ENCODE results near the gene UBE2B. TPM values are rescaled to one million over a fixed set of nuclear protein-coding genes. Genes with fewer than 3 reads are reported as not detected.
A peak's percentile ranks its signal among the peaks of the same experiment; 100 is the strongest.
"Not testable (repeated sequence)": the region's sequence is repeated elsewhere in the genome, so short reads cannot be mapped to it uniquely, and the experiment has no call there.

Gene UBE2B
- total RNA-seq, 1 experiment from 2014 or later, result 53.3 TPM

GRCh38 chr5:134417707-134418106, 46.3 kb downstream of the UBE2B start:
- Histone ChIP-seq H3K4me1 (no peaks in the 10 kb centered on the region; the same call in 1 of the 2 replicates), H3K27me3 (no peaks in the 10 kb centered on the region), H3K27ac (no peak overlapping the region), H3K4me3 (no peak overlapping the region), H3K36me3 (no peaks in the 10 kb centered on the region), H3K9me3 (replicated peaks) (no peaks in the 10 kb centered on the region)
- no peak for DNase-seq

- no peak overlapping the region for H3K4me3 ChIP-seq
- DNase-seq, result no peak
- H3K36me3 ChIP-seq, result no peaks in the 10 kb centered on the region
- H3K9me3 ChIP-seq (replicated peaks), result no peaks in the 10 kb centered on the region
- no peaks in the 10 kb centered on the region for H3K27me3 ChIP-seq
- no peak overlapping the region for H3K27ac ChIP-seq
- H3K4me1 ChIP-seq, result no peaks in the 10 kb centered on the region
These were observed 47.6 kb downstream of the UBE2B start for GRCh38 chr5:134418958-134419357.

- no peak for DNase-seq
- no peak overlapping the region for H3K27ac ChIP-seq
- H3K4me1 ChIP-seq, result no peaks in the 10 kb centered on the region
- no peaks in the 10 kb centered on the region for H3K36me3 ChIP-seq
- H3K27me3 ChIP-seq, result no peaks in the 10 kb centered on the region
- H3K4me3 ChIP-seq, result no peak overlapping the region
- H3K9me3 ChIP-seq (replicated peaks), result no peaks in the 10 kb centered on the region
These were observed 49.0 kb downstream of the UBE2B start for GRCh38 chr5:134420343-134420742.

GRCh38 chr5:134421038-134421437, 49.7 kb downstream of the UBE2B start:
- H3K27ac ChIP-seq; H3K36me3 ChIP-seq; H3K4me1 ChIP-seq; DNase-seq; H3K4me3 ChIP-seq; H3K9me3 ChIP-seq (replicated peaks); H3K27me3 ChIP-seq: not testable (repeated sequence)

DNA sequence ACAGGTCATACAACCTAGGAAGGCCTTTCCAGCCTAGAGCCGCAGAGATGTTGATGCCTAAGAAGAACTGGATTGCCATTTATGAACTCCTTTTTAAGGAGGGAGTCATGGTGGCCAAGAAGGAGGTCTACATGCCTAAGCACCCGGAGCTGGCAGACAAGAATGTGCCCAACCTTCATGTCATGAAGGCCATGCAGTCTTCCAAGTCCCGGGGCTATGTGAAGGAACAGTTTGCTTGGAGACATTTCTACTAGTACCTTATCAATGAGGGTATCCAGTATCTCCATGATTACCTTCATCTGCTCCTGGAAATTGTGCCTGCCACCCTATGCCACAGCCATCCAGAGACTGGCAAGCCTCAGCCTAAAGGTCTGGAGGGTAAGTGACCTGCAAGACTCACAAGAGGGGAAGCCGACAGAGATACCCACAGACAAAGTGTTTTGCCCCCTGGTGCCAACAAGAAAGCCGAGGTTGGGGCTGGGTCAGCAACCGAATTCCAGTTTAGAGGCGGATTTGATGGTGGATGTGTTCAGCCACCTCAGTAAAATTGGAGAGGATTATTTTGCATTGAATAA, 51.5 kb downstream of the UBE2B start:
- no peaks in the 10 kb centered on the region for H3K4me1 ChIP-seq
- H3K27ac ChIP-seq, result no peak overlapping the region
- no peak overlapping the region for H3K4me3 ChIP-seq
- no peaks in the 10 kb centered on the region for H3K36me3 ChIP-seq
- peaks cover 3% of the 10 kb centered on the region; the same call in 1 of the 2 replicates for H3K27me3 ChIP-seq
- DNase-seq, result no peak
- H3K9me3 ChIP-seq (replicated peaks), result no peaks in the 10 kb centered on the region

- no peak for DNase-seq
- Histone ChIP-seq H3K36me3 (no peaks in the 10 kb centered on the region), H3K9me3 (replicated peaks) (no peaks in the 10 kb centered on the region), H3K4me3 (no peak overlapping the region), H3K27ac (no peak overlapping the region), H3K27me3 (peaks cover 6% of the 10 kb centered on the region), H3K4me1 (no peaks in the 10 kb centered on the region)
These were observed 52.0 kb downstream of the UBE2B start for GRCh38 chr5:134423376-134423775.

DNA sequence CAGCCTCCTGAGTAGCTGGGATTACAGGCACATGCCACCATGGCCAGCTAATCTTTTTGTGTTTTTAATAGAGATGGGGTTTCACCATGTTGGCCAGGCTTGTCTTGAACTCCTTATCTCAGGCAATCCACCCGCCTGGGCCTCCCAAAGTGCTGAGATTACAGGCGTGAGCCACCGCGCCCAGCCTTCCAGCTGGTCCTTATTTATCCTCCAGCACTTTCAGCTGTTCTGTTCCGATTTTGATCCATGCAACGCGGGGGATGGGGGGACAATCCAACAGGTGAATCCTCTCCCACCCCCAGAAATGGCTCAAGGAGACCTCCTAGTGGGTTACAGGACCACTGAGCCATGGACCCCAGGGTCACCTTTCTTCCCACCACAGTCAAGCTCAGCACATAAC, 55.0 kb downstream of the UBE2B start:
- H3K4me3 ChIP-seq, result no peak overlapping the region

DNA sequence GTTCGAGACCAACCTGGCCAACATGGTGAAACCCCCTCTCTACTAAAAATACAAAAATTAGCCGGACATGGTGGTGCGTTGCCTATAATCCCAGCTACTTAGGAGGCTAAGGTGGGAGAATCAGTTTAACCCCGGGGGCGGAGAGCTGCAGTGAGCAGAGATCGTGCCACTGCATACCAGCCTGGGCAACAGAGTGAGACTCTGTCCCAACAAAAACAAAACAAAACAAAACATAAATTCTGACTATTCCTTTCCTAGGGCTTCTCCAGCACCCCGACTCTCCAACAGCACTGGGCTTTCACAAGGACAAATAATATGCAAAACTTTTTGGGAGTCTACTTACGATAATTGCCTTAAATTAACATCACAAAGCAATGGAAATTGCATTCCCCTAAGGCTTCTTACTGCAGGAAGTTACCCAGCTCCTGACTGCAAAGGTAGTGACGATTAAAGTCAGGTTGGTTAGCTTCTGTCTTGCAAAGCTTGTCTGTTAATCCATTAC, 56.2 kb downstream of the UBE2B start:
- Histone ChIP-seq H3K9me3 (replicated peaks) (no peaks in the 10 kb centered on the region), H3K27me3 (peaks cover 15% of the 10 kb centered on the region), H3K4me3 (no peak overlapping the region), H3K36me3 (no peaks in the 10 kb centered on the region), H3K4me1 (0 out of 2 replicates have a peak, but pooled peaks cover 3% of the 10 kb centered on the region), H3K27ac (no peak overlapping the region)
- no peak for DNase-seq

More for the DNA sequence above, 55.0 kb downstream of the UBE2B start:
- DNase-seq, result no peak
- Histone ChIP-seq H3K9me3 (replicated peaks) (no peaks in the 10 kb centered on the region), H3K36me3 (no peaks in the 10 kb centered on the region), H3K27me3 (peaks cover 15% of the 10 kb centered on the region), H3K27ac (no peak overlapping the region), H3K4me1 (0 out of 2 replicates have a peak, but pooled peaks cover 3% of the 10 kb centered on the region)

- H3K27ac ChIP-seq, result no peak overlapping the region
- no peak for DNase-seq
These were observed 58.7 kb downstream of the UBE2B start for GRCh38 chr5:134430001-134430569.

GRCh38 chr5:134432174-134432573, 60.8 kb downstream of the UBE2B start:
- H3K27ac ChIP-seq, result no peak overlapping the region
- no peak overlapping the region for H3K4me3 ChIP-seq
- peaks cover 25% of the 10 kb centered on the region for H3K27me3 ChIP-seq
- no peak for DNase-seq
- peaks cover 5% of the 10 kb centered on the region; the same call in 1 of the 2 replicates for H3K4me1 ChIP-seq
- no peaks in the 10 kb centered on the region for H3K9me3 ChIP-seq (replicated peaks)
- H3K36me3 ChIP-seq, result no peaks in the 10 kb centered on the region

More at GRCh38 chr5:134430001-134430569, 58.7 kb downstream of the UBE2B start:
- Histone ChIP-seq H3K4me3 (no peak overlapping the region), H3K36me3 (no peaks in the 10 kb centered on the region), H3K4me1 (0 out of 2 replicates have a peak, but pooled peaks cover 3% of the 10 kb centered on the region), H3K27me3 (peaks cover 17% of the 10 kb centered on the region), H3K9me3 (replicated peaks) (no peaks in the 10 kb centered on the region)

GRCh38 chr5:134432677-134433359, 61.4 kb downstream of the UBE2B start:
- H3K4me3 ChIP-seq, result no peak overlapping the region
- H3K4me1 ChIP-seq, result peaks cover 5% of the 10 kb centered on the region; the same call in 1 of the 2 replicates
- H3K36me3 ChIP-seq, result no peaks in the 10 kb centered on the region
- H3K27ac ChIP-seq, result no peak overlapping the region
- DNase-seq, result no peak
- peaks cover 21% of the 10 kb centered on the region for H3K27me3 ChIP-seq
- no peaks in the 10 kb centered on the region for H3K9me3 ChIP-seq (replicated peaks)

- H3K4me1 ChIP-seq, result peaks cover 2% of the 10 kb centered on the region; the same call in 1 of the 2 replicates
- no peak overlapping the region for H3K27ac ChIP-seq
- no peak for DNase-seq
These were observed 64.2 kb downstream of the UBE2B start for GRCh38 chr5:134435560-134435959.

GRCh38 chr5:134436523-134437339, 65.4 kb downstream of the UBE2B start:
- H3K36me3 ChIP-seq, result no peaks in the 10 kb centered on the region
- H3K4me3 ChIP-seq, result no peak overlapping the region
- peak; percentile 19 to 30 for DNase-seq
- H3K4me1 ChIP-seq, result peaks cover 2% of the 10 kb centered on the region; the same call in 1 of the 2 replicates
- peaks cover 10% of the 10 kb centered on the region for H3K27me3 ChIP-seq
- H3K9me3 ChIP-seq (replicated peaks), result no peaks in the 10 kb centered on the region
- no peak overlapping the region for H3K27ac ChIP-seq

More at GRCh38 chr5:134435560-134435959, 64.2 kb downstream of the UBE2B start:
- H3K4me3 ChIP-seq, result no peak overlapping the region
- H3K9me3 ChIP-seq (replicated peaks), result no peaks in the 10 kb centered on the region
- H3K27me3 ChIP-seq, result peaks cover 10% of the 10 kb centered on the region
- H3K36me3 ChIP-seq, result no peaks in the 10 kb centered on the region

DNA sequence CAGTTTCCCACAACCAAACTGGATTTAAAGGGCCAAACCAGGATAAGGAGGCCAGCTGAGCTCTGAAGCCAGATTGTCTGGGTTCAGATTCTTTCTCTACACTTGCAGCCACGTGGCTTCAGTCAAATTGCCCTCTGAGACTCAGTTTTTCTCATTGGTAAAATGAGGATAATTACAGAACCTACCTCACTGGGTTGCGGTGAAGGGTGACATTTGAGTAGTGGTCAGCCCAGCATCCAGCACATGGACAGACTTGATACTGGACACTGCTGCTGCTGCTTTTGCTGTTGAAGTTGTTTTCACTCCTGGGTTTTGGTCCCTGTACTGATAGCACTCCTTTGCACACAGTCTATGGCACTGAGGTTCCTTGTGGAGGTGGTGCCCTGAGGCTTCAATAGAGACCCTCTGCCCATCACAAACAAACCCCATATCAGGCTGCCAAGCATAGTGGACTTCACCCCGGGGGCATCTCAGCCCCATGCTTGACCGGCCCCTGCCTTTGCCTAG, 66.0 kb downstream of the UBE2B start:
- peaks cover 10% of the 10 kb centered on the region for H3K27me3 ChIP-seq
- peaks cover 2% of the 10 kb centered on the region; the same call in 1 of the 2 replicates for H3K4me1 ChIP-seq
- no peak for DNase-seq
- no peak overlapping the region for H3K27ac ChIP-seq
- no peaks in the 10 kb centered on the region for H3K36me3 ChIP-seq
- no peak overlapping the region for H3K4me3 ChIP-seq
- no peaks in the 10 kb centered on the region for H3K9me3 ChIP-seq (replicated peaks)
